Urothelium cell line (cell line): Measurements from ENCODE around the gene NAV2.

Experiments used
- DNase-seq: peaks from one replicate; pipeline ENCODE4 v3.0.0; 2011; ENCODE audit warnings: low spot score, mixed read lengths
- FAIRE-seq: peaks from 2 replicates; lab custom pipeline; 2011; peaks lifted over from hg19 to GRCh38; lab: Jason Lieb, UNC

NAV2 gene

GRCh38 chr11:19774329-19774728 is 61.7 kb downstream of the NAV2 start:
- no peak for FAIRE-seq
- DNase-seq, result no peak

DNA sequence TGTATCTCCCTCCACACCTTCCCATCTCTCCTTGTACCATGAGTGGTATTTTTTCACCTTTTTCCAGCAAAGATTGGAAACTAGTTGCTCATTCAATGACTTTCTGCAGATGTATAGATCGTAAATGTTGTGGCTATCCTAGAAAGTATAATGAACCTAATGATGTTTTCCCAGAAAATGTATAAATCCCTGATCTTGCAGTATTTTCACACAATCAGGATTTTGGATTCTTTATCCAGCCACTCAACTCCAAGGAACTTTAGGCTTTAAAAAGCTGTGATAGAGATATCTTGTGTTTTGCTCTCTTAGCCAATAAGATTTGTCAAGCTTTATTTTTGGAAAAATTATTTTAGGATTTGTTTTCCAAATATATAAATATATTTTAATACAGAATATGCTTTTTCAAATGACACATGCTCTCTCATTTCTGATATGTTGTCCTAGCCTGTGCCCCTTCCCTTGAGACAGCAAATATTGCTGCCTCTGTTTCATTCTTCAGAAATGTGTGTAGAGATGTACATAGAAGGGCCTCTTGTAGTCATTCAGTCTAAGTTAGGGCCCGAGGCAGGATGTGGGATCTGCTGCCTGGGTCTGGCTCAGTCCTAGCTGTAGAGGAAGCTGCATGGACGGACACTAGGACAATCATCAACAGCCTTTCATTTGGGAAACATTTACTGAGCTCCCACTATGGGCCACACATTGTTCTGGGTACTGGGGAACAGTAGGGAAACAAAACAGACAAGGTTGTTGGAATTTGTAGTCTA is 62.4 kb downstream of the NAV2 start:
- no peak for DNase-seq
- no peak for FAIRE-seq

DNA sequence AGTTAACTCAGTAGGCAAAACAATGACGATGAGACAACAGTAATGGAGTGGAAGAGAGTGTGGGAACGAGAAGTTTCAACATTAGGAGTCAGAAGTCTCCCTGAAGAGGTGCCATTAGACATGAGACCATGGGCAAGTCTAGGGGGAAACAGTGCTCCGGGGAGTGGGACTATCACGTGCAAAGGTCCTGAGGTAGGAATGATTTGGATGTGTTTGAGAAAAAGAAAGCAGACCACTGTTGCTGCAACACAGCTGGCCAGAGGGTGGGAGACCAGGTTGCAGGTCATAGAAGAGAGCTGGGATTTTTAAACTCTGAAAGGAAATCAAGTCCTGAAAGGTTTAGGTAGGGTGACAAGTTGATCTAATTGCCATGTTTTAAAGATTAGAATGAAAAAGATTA is 63.0 kb downstream of the NAV2 start:
- DNase-seq (no peak), FAIRE-seq (no peak)

DNA sequence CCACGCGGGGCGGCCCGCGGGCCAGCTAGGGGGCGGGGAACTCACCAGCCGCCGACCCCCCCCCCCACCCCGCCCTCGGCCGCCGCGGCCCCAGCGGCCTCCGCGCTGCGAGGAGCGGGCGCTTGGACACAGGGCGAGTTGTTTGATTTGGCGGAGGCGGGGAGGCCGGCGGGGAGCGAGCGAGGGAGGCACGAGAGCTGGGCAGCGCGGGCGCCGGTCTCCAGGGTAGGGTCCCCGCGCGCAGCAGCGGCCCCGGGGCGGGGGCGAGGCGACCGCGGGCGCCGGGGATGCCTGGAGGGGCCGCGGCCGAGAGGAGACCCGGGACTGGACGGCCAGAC is 64.4 kb downstream of the NAV2 start:
- FAIRE-seq, result no peak

DNA sequence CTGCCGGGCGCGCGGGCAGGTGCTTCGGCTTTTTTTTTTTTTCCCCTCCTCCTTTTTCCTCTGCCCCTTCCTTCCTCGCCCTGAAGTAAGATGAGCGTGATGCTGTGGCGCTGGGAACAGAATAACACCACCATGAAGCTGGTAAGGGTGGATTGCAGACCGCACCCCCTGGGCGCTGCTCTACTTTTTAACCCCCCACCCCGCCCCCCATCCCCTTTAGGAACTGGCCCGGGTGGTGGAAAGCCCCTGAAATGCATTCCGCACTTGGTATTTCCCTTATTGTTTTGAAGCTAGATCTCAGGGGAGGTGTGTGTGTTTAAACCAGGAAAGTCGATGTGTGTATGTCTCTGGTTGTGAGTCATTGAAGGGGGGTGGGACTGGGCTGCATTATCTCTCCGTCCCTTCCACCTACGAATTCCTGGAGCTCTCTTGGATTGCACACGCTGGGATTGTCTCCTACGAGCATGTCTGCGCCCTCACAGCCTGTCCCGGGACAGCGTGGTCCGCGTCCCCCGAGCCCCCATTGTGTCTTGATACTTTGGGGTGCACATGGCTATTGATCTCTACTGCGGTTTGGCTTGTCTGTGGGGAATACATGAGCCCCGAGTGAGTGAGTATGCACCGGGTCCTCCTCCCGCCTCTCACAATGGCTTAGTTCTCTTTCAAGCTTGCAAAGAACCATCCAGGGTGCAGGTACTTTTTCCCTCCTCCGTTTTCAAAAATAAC is 64.9 kb downstream of the NAV2 start:
- peak; percentile 79 for DNase-seq
- FAIRE-seq, result no peak

More for the DNA sequence above, 64.4 kb downstream of the NAV2 start:
- peak; percentile 74 for DNase-seq

- FAIRE-seq (no peak), DNase-seq (no peak)
These were observed 67.1 kb downstream of the NAV2 start for GRCh38 chr11:19779740-19780139.

- FAIRE-seq, result no peak
- no peak for DNase-seq
These were observed 68.7 kb downstream of the NAV2 start for GRCh38 chr11:19781351-19781750.

DNA sequence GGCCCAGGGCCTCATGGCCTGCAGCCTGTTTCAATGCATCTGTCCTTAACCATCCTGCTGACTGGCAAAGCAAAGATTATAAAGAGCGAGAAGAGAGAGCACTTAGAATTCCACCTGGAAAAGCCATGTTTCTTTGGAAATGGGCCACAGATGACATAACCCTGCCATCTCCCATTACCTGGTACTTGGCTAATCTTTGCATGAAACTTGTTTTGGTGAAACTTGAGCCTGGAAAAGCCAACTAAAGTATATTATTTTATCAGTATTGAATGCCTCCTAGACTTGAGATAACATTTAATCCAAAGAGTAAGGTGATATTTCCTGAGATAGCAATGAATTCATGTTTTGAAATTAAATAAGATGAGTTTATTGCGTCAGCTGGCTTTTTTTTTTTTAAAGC is 72.6 kb downstream of the NAV2 start:
- FAIRE-seq (no peak), DNase-seq (no peak)

- FAIRE-seq, result no peak
These were observed 74.0 kb downstream of the NAV2 start for GRCh38 chr11:19786644-19787043.

GRCh38 chr11:19788435-19788834 is 75.8 kb downstream of the NAV2 start:
- no peak for DNase-seq
- FAIRE-seq, result no peak

More at GRCh38 chr11:19786644-19787043, 74.0 kb downstream of the NAV2 start:
- no peak for DNase-seq

- no peak for FAIRE-seq
These were observed 76.6 kb downstream of the NAV2 start for GRCh38 chr11:19789245-19789644.

DNA sequence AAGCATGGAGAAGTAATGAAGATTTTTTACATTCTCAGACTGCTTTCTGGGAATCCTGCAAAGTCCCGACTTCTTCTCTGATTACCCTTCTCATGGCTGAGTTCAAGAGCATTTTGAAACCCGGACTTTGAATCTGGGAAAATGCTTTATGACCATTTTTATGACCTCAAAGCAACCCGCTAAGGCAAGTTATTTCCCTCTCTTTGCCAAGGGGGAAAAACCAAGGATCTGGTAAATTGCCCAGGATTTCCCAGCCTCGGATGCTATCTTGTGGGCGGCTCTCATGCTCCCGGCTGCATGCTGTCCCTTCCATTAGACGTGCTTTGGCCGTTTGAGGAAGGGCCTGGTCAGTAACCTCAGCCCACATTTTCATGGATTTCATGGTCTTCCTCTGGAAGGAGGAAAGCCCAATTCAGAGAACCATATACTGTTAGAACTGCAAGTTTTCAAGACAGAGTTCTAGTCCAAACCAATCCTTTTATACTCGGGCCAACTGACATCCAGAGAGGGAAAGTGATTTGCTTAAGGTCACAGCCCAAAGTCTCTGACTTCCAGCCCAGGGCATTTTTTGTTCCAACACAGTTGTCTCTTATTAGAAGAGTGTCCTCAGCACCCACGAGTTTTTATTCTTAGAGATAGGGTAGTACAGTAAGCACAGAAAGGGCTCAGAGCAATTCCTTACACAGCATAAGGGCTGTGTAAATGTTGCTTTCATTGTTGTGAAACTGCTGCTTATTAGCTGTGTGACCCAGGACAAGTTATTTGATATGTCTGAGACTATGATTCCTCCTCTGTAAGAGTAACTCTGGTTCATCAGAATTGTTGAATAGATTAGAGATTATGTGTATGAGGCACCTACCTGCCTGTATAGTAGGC is 77.4 kb downstream of the NAV2 start:
- FAIRE-seq (no peak), DNase-seq (no peak)

More at GRCh38 chr11:19789245-19789644, 76.6 kb downstream of the NAV2 start:
- DNase-seq, result no peak

- FAIRE-seq, result no peak
- no peak for DNase-seq
These were observed 78.4 kb downstream of the NAV2 start for GRCh38 chr11:19790831-19791552.

- no peak for DNase-seq
- FAIRE-seq, result no peak
These were observed 79.9 kb downstream of the NAV2 start for GRCh38 chr11:19792510-19792909.

DNA sequence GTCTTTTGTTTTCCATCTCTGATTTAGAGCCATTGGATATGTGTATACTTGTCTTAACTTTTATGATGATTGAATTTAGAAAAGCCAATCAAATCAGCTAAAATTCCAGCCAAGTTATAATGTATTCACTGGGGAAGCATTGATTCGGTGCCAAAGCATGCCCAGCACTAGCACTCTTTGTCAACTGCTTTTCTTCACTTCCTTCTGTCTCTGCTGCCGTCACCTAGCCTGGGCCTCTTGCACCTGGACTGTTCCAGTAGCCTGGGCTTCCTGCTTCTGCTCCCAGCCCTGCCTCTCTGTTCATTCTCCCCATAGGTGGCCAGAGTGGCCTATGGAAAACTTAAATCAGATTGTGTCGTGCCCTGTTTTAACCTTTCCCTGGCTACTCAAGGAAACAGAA is 80.7 kb downstream of the NAV2 start:
- FAIRE-seq, result no peak
- no peak for DNase-seq

GRCh38 chr11:19794161-19794560 is 81.5 kb downstream of the NAV2 start:
- DNase-seq (no peak), FAIRE-seq (no peak)

DNA sequence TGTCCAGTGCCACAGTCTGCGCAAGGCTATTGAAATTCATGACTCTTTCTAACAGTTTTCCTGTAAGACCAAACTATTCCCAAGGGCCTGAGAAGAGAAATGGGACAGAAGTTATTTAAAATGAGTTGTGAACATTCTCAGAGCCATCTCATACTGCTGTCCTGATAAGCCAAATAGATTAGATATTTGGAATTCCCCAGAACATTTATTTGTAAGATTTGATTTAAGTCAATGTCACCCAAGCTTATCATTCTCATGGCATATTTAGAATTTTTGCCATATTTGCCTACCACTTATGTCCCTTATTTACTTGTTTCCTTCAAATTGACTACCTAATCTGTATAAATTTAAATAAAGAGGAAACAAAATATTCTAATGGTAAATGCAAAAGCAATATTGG is 82.4 kb downstream of the NAV2 start:
- no peak for DNase-seq
- no peak for FAIRE-seq

- DNase-seq (no peak), FAIRE-seq (no peak)
These were observed 87.5 kb downstream of the NAV2 start for GRCh38 chr11:19800162-19800561.

- FAIRE-seq (no peak), DNase-seq (no peak)
These were observed 88.3 kb downstream of the NAV2 start for GRCh38 chr11:19800714-19801519.

GRCh38 chr11:19802773-19803293 is 90.2 kb downstream of the NAV2 start:
- FAIRE-seq (no peak), DNase-seq (no peak)
